HG02588 (cell line): Measurements from ENCODE around the gene SLCO3A1.

Experiments used
- ATAC-seq: cut with Tn5 transposase; IDR thresholded peaks from one replicate; pipeline ENCODE4 v1.9.1; 2021; ENCODE audit warnings: mild to moderate bottlenecking, moderate library complexity; ENCODE audit not compliant: unreplicated experiment

Gene SLCO3A1

GRCh38 chr15:91936927-91937326 lies 83.4 kb downstream of the SLCO3A1 start:
- no peak for ATAC-seq

DNA sequence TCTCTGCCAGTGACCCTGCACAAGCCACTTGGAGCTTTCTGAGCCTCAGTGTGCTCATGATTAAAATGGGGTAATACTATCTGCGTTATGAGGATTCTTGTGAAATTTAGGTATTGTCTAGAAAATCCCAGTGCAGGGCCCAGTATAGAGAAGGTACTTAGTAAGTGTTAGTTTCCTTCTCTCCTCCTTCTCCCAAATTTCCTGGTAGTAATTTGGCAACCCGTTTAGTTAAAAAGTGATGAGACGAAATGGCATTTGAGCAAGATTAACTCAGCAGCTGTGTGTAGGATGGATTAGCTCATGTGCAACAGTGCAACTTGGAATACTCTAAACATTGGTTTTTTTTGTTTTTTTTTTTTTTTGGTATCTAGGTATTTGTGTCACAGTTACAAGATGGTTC lies 84.6 kb downstream of the SLCO3A1 start:
- ATAC-seq = no peak

DNA sequence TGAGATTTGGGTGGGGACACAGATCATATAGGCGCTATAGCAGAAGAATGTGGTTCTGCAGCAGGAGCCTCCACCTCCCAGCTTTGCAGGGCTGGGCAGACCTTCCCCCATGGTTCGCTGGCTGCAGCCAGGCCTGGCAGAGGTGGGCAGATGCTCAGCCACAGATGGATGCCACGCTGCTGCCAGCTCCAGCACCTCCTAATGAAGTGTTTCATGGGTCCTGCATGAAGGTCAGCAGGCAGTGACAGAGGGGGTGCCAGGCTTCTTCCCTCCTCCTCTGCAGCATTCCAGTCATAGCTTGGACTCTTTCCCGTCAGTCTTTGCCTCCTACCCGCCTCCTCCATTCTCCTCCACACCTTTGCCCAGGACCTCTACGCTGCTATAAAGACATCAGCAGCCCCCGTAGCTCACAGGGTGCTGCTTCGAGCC lies 85.9 kb downstream of the SLCO3A1 start:
- ATAC-seq = no peak

GRCh38 chr15:91940496-91941381 lies 87.2 kb downstream of the SLCO3A1 start:
- no peak for ATAC-seq

DNA sequence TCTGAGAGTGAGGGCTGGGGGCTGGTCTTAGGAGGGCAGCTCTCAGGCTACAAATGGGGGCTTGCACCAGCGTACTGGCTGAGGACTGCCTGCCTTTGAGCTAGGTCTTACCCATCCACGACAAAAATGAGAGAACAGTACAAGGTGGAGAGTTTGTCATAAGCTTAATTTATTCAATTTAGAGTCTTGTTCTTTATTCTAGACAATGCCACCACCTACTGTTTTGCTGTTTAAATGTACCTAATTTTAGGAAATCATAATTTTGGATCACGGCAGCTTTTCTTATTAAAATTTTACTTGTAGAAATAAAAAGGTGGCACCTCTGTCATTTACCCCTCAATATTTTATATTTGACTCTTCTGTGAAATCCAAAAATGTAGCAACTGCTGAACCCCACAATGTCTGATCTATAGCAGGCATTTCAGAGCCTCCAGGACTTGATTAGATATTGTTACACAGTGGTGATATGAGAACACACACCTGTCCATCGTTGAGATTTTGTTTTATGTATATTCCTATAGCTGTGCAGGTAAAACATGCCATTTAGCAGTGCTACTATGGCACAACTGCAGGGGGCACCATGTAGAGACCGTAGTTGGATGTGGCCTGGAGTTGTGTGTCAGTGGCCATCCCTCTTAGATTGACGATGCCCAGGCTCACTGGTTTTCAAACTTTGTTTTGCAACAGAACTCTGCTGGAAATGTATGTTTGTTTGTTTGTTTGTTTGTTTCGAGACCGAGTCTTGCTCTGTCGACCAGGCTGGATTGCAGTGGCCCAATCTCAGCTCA lies 88.6 kb downstream of the SLCO3A1 start:
- ATAC-seq = no peak

GRCh38 chr15:91942720-91943394 lies 89.3 kb downstream of the SLCO3A1 start:
- ATAC-seq = peak; percentile 56

DNA sequence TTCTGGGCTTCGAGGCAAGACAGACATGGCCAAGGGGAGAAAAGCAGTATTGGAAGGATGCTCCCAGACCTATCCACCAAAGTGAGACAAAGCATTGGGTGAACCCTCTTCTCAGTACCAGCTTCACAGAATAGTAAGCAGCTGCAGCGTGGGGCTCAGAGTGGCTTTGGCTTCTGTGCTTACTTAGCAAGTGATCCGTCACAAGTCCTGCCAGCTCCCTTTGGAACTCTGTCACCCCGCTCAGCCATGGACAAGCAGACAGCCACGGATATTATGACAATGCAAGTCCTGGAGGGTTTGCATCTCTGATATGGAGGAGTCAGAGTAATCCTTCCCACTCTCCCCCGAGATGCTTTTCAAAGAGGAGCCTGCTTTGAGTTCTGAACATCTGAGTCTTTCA lies 90.8 kb downstream of the SLCO3A1 start:
- ATAC-seq = no peak

- ATAC-seq = no peak
Observed at GRCh38 chr15:91945385-91945784, 91.9 kb downstream of the SLCO3A1 start.

DNA sequence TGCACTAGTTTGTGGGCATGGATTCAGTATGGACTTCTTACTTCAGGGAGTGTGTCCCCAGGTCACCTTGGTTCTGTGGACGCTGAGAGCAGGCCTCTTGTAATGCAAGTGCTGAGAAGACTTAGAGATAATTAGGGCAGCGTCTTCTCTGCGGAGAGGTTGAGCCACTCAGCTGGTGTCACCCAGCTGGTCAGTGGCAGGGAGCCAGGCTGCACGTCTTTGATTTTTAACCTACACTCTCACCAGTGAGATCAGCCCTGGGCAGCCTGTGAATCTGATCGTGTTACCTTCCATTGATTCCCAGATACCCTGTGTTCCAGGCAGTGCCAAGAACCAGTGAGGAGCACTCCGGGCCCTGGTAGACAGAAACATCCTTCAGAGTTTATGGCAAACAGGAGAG lies 92.6 kb downstream of the SLCO3A1 start:
- ATAC-seq = no peak

GRCh38 chr15:91946581-91947292 lies 93.2 kb downstream of the SLCO3A1 start:
- ATAC-seq = no peak

- no peak for ATAC-seq
Observed at GRCh38 chr15:91947293-91947679, 93.8 kb downstream of the SLCO3A1 start.

- ATAC-seq = no peak
Observed at GRCh38 chr15:91947683-91948608, 94.4 kb downstream of the SLCO3A1 start.

- ATAC-seq = no peak
Observed at GRCh38 chr15:91949361-91949760, 95.9 kb downstream of the SLCO3A1 start.

- no peak for ATAC-seq
Observed at GRCh38 chr15:91950054-91950453, 96.5 kb downstream of the SLCO3A1 start.

DNA sequence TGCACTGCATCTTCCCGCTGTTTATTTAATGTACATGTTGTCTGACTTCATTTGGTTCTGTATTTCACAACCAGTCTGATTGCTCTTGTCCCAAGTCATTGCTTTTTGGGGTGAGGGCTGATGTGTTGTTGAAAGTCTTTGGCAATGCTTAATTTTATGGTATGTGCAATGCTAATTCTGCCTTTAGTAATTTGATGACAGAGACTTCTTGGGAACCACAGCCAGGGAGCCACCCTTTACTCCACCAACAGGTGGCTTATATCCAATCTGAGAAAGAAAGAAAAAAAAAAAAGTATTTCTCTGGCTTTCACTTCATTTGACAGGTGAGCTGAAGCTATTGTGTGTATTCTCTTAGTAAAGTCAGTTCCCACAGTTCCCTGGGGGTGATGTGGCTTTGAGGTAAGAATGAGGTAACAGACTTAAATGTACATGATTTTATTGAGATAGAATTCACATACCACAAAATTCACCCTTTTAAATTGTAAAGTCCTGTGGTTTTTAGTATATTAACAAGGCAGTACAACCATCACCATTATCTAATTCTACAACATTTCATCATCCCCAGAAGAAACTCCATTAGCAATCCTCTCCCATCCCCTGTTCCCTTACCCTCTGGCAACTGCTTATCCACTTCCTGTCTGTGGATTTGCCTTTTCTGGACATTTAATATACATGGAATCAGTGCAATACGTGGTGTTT lies 97.3 kb downstream of the SLCO3A1 start:
- ATAC-seq = no peak

GRCh38 chr15:91952216-91952615 lies 98.7 kb downstream of the SLCO3A1 start:
- no peak for ATAC-seq

DNA sequence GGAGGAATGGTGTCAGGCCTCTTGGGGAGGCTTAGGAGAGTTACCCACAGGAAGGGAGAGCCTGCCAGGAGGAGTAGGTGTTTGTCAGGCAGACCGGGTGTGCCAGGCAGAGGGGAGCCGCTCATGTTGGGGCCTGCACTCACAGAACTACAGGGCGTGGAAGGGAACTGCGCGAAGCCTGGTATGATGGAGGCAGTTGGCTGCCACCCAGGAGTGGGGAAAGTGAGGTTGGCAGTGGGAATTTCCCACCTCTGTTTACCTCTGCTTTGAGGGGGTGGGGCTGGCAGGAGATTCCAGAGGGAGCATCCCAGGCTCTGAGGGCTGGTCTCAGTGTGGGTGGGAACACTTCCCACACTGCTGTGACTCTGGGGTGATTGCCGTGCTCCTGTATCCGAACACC lies 99.9 kb downstream of the SLCO3A1 start:
- no peak for ATAC-seq

DNA sequence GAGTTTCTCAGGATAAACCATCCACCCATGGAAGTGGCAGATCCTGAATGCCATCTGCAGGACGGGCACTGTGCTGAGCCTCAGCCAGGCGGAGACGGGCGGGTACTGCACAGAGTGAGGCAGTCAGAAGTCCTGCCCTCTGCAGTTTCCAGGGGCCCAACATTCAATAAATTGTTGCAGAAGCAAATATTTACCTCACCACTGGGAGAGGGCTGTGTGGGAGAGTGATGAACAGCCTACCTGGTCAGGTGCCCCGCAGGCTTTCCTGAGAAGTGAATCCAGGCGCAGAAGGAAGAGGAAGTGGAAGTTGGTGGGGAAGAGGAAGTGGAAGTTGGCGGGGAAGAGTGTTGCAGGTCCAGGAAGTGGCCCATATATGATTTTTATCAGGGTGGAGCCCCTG lies 100.8 kb downstream of the SLCO3A1 start:
- ATAC-seq = no peak

DNA sequence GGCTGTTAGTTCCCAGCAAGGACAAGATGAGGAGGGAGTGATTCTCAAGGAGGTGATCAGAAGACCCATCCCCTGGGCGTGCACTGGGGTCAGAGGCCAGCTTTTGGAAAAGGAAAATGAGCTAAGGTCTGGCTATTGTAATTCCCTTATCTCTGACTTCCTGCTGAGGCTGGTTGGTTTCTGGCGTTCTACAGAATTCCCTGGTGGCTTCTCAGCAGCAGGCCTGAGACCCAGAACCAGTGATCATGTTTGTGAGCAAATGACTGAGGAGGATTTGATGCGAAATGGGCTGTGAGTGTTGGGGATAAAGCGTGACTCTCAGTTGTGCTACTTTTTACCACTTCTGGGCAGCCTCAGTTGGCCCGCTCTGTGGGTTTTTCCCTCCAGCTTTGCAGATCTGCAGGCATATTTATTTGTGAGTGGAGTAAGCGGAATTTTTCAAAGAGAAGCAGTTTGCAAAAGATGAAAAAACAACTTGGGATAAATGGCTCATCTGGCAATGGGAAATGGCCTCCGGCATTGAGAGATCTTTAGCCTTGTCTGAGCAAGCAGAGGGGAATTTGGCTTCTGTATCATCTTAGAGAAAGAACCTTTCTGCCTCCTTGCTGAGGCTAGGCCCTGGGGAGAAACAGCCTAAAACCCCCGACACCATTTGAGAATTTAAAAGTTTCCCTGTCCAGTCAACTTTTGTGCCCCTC lies 102.7 kb downstream of the SLCO3A1 start:
- ATAC-seq = no peak
